Body of pancreas (tissue), 4 donors: ENCODE results near the gene EP400.

ENCODE experiments used
- POLR2A ChIP-seq, 3 donors: fragments of 450-650 bp; IDR thresholded peaks; one replicate each; pipeline ENCODE4 v1.6.1; 2016; ENCODE audit warnings: antibody characterized with exemption in 3 of 3, mild to moderate bottlenecking in 2 of 3
- TF ChIP-seq, protein P1 (sequence below), 7 experiments: fragments of 450-650 bp in 4 of 7; fragments of 200-600 bp in 3 of 7; sonication (generic) in 3 of 7; IDR thresholded peaks; one replicate each; pipeline ENCODE4 v1.5.1; 2016 to 2019; ENCODE audit warnings: antibody characterized with exemption in 7 of 7

DNA sequence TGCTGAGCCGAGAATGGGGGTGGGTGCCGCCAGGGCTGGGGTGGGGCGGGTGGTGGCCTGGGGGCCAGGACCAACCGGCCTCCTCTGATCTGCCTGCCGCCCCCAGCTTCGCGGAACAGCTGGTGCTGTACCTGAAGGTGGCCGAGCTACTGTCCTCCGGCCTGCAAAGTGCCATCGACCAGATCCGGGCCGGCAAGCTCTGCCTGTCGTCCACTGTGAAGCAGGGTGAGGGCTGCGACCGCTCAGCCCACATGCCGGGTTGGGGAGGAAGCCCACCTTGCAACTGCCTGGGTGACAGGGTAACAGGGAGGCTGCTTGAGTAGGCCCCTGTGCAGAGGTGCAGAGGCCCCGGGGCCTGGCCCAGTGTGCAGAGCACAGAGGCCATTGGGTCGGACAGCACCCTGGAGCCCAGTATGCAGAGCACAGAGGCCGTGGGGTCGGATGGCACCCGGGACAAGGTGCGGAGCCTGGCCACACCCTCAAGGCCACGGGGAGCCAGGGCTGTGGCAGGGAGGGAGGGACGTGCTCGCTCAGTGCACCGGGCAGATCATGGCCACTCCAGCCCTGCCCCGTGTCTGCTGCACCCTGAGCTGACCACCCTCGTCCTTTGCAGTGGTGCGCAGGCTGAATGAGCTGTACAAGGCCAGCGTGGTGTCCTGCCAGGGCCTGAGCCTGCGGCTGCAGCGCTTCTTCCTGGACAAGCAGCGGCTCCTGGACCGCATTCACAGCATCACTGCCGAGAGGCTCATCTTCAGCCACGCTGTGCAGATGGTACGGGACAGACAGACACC, 30.2 kb upstream of the EP400 start:
- TF ChIP-seq POLR2A (IDR thresholded peaks at IDR 0.05), result no peak
- TF ChIP-seq, protein P1, sequence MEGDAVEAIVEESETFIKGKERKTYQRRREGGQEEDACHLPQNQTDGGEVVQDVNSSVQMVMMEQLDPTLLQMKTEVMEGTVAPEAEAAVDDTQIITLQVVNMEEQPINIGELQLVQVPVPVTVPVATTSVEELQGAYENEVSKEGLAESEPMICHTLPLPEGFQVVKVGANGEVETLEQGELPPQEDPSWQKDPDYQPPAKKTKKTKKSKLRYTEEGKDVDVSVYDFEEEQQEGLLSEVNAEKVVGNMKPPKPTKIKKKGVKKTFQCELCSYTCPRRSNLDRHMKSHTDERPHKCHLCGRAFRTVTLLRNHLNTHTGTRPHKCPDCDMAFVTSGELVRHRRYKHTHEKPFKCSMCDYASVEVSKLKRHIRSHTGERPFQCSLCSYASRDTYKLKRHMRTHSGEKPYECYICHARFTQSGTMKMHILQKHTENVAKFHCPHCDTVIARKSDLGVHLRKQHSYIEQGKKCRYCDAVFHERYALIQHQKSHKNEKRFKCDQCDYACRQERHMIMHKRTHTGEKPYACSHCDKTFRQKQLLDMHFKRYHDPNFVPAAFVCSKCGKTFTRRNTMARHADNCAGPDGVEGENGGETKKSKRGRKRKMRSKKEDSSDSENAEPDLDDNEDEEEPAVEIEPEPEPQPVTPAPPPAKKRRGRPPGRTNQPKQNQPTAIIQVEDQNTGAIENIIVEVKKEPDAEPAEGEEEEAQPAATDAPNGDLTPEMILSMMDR (IDR thresholded peaks at IDR 0.05), result no peak
